ENCODE results near the gene IER3. TPM values are rescaled to one million over a fixed set of nuclear protein-coding genes. Genes with fewer than 3 reads are reported as not detected.
A peak's percentile ranks its signal among the peaks of the same experiment; 100 is the strongest.

Gene IER3
- total and polyA plus RNA-seq, 2 of the 8 experiments (the other 6 are each of a cell fraction or from before 2014, with no cell fraction given), result 11.9 to 26.5 TPM

- Histone ChIP-seq H2BK120ac (replicated peaks; ENCODE audit: low read depth, low read length) (peak overlapping the region; percentile 7), H2BK20ac (ENCODE audit: low read length) (0 out of 2 replicates have a peak overlapping the region, but pooled peaks have one; percentile 53), H3K4me1 (replicated peaks in 1 of 4; ENCODE audit: control insufficient read depth in 3 of 4, insufficient read depth in 4 of 4, low read length in 3 of 4) (peaks cover 5 to 8% (median 7%) of the 10 kb centered on the region in 4 experiments), H3K79me1 (ENCODE audit: low read depth, low read length) (no peaks in the 10 kb centered on the region), H2BK12ac (ENCODE audit: low read depth, low read length) (peak overlapping the region; percentile 29), H3K27ac (ENCODE audit: low read depth, low read length) (peak overlapping the region; percentile 17; the same call in 1 of the 2 replicates), H3K56ac (replicated peaks; ENCODE audit: insufficient read length, low read depth, low read length) (no peak overlapping the region), H3K4me2 (ENCODE audit: insufficient read depth in 1 of 2, low read depth in 2 of 2, low read length in 2 of 2) (peak overlapping the region in 1 of 2 experiments; percentile 50; a peak in 3 of 4 replicates), H4K91ac (replicated peaks; ENCODE audit: insufficient read length, low read length) (peak overlapping the region; percentile 30), H4K20me1 (replicated peaks in 1 of 2; ENCODE audit: control insufficient read depth in 1 of 2, insufficient read depth in 2 of 2, low read length in 2 of 2) (no peaks in the 10 kb centered on the region), H3K18ac (ENCODE audit: extremely low read depth, low read length) (no peak overlapping the region; the same call in 1 of the 2 replicates), H3K9me3 (ENCODE audit: insufficient read depth in 2 of 2, low read depth in 1 of 2, low read length in 1 of 2) (no peaks in the 10 kb centered on the region; a peak in 1 of 4 replicates), H2BK5ac (ENCODE audit: low read depth, low read length) (peak overlapping the region; percentile 76), H3K4ac (replicated peaks; ENCODE audit: insufficient read length, low read depth, low read length) (no peak overlapping the region), H3K79me2 (ENCODE audit: control insufficient read depth in 1 of 2, insufficient read depth in 2 of 2, low read length in 2 of 2) (no peaks in the 10 kb centered on the region), H4K5ac (ENCODE audit: insufficient read length, low read depth, low read length) (no peak overlapping the region), H3K4me3 (ENCODE audit: extremely low read depth in 1 of 4, insufficient read depth in 2 of 4, low read depth in 3 of 4, low read length in 4 of 4) (0 out of 8 replicates have a peak overlapping the region, but pooled peaks of 1 of the 4 experiments have one; percentile 22), H3K36me3 (ENCODE audit: control insufficient read depth in 2 of 4, insufficient read depth in 4 of 4, low read length in 3 of 4) (no peaks in the 10 kb centered on the region), H2AK5ac (ENCODE audit: low read depth, low read length) (no peak overlapping the region), H3K23ac (ENCODE audit: insufficient read length) (no peak overlapping the region), H2AFZ (ENCODE audit: low read length) (peak overlapping the region; percentile 86; the same call in 1 of the 2 replicates), H3K14ac (ENCODE audit: insufficient read length) (no peak overlapping the region), H3K27me3 (replicated peaks in 1 of 4; ENCODE audit: control insufficient read depth in 3 of 4, extremely low read depth in 1 of 4, insufficient read depth in 3 of 4, low read length in 3 of 4) (no peaks in the 10 kb centered on the region), H4K8ac (ENCODE audit: extremely low read depth, insufficient read depth, low read length) (no peak overlapping the region; the same call in 1 of the 2 replicates), H3K23me2 (ENCODE audit: low read depth, low read length) (no peaks in the 10 kb centered on the region), H3K9ac (replicated peaks in 1 of 4; ENCODE audit: extremely low read depth in 1 of 4, low read depth in 3 of 4, low read length in 3 of 4) (peak overlapping the region in 1 of 4 experiments; percentile 4; a peak in 2 of 7 replicates), H2BK15ac (ENCODE audit: low read length) (no peak overlapping the region)
- TF ChIP-seq ZNF274 (IDR thresholded peaks at IDR 0.05; ENCODE audit: borderline replicate concordance, extremely low read depth, low read length) (no peak), E2F6 (IDR thresholded peaks at IDR 0.05) (0 out of 2 replicates have a peak, but pooled peaks have one; percentile 33), MAX (IDR thresholded peaks at IDR 0.05) (peak; percentile 50; the same call in 1 of the 2 replicates), POLR2AphosphoS5 (IDR thresholded peaks at IDR 0.05; ENCODE audit: low read depth, low read length) (no peak), KDM5A (IDR thresholded peaks at IDR 0.05; ENCODE audit: low read length) (no peak)
- DNase-seq (ENCODE audit: low read depth in 1 of 2, low spot score in 2 of 2) (no peak), FAIRE-seq (no peak)
- WGBS, 2 experiments (ENCODE audit: extremely low coverage in 1 of 2, insufficient coverage in 1 of 2, insufficient read length in 1 of 2, insufficient replicate concordance in 2 of 2, low coverage in 1 of 2, low lambda C conversion rate in 2 of 2, missing lambda C conversion rate in 1 of 2), result 77% methylated on average over 8 of the region's 8 CpGs; no CpG with 5 or more reads in 1 of the 2 experiments
- ChIA-PET POLR2A (ENCODE audit: partially characterized antibody) (interaction anchor here (0.5 to 1.5 kb wide), 6 partner anchors 13 to 122 kb away, joined by 3 to 4 read pairs (median 4); partner anchors contain the start of gene IER3), CTCF (ENCODE audit: partially characterized antibody) (interaction anchor here (0.6 kb wide), 1 partner anchor 33 kb away, joined by 3 read pairs; no protein-coding TSS in a partner anchor)
Measured at GRCh38 chr6:30763618-30764489, 19.5 kb upstream of the IER3 start.
